ENCODE results near the gene ERBB4.
"Not testable (repeated sequence)": the region's sequence is repeated elsewhere in the genome, so short reads cannot be mapped to it uniquely, and the experiment has no call there.

Gene ERBB4

GRCh38 chr2:211755187-211755586 lies 783.4 kb downstream of the ERBB4 start:
- no peak for DNase-seq (ENCODE audit: low read depth, low spot score)

GRCh38 chr2:211751848-211752247 lies 786.8 kb downstream of the ERBB4 start:
- no peak for DNase-seq (ENCODE audit: low read depth, low spot score)

More at GRCh38 chr2:211755187-211755586, 783.4 kb downstream of the ERBB4 start:
- no peak overlapping the region for H3K4me3 ChIP-seq (ENCODE audit: low read length)

GRCh38 chr2:211748339-211748738 lies 790.3 kb downstream of the ERBB4 start:
- no peak for DNase-seq (ENCODE audit: low read depth, low spot score)
- H3K4me3 ChIP-seq (ENCODE audit: low read length): no peak overlapping the region

More at GRCh38 chr2:211751848-211752247, 786.8 kb downstream of the ERBB4 start:
- H3K4me3 ChIP-seq (ENCODE audit: low read length): no peak overlapping the region

GRCh38 chr2:211745295-211746097 lies 793.1 kb downstream of the ERBB4 start:
- peak; percentile 31 for DNase-seq (ENCODE audit: low read depth, low spot score)
- no peak overlapping the region for H3K4me3 ChIP-seq (ENCODE audit: low read length)

GRCh38 chr2:211744379-211744778 lies 794.2 kb downstream of the ERBB4 start:
- H3K4me3 ChIP-seq (ENCODE audit: low read length): no peak overlapping the region
- no peak for DNase-seq (ENCODE audit: low read depth, low spot score)

- H3K4me3 ChIP-seq (ENCODE audit: low read length): no peak overlapping the region
- no peak for DNase-seq (ENCODE audit: low read depth, low spot score)
Measured at GRCh38 chr2:211741966-211742365, 796.6 kb downstream of the ERBB4 start.

GRCh38 chr2:211737282-211737681 lies 801.3 kb downstream of the ERBB4 start:
- H3K4me3 ChIP-seq (ENCODE audit: low read length): no peak overlapping the region
- DNase-seq (ENCODE audit: low read depth, low spot score): no peak

GRCh38 chr2:211730215-211730614 lies 808.4 kb downstream of the ERBB4 start:
- no peak for DNase-seq (ENCODE audit: low read depth, low spot score)

GRCh38 chr2:211729433-211729832 lies 809.2 kb downstream of the ERBB4 start:
- no peak for DNase-seq (ENCODE audit: low read depth, low spot score)
- no peak overlapping the region for H3K4me3 ChIP-seq (ENCODE audit: low read length)

More at GRCh38 chr2:211730215-211730614, 808.4 kb downstream of the ERBB4 start:
- H3K4me3 ChIP-seq (ENCODE audit: low read length): no peak overlapping the region

GRCh38 chr2:211724933-211725332 lies 813.7 kb downstream of the ERBB4 start:
- H3K4me3 ChIP-seq (ENCODE audit: low read length): no peak overlapping the region
- DNase-seq (ENCODE audit: low read depth, low spot score): no peak

GRCh38 chr2:211723398-211723797 lies 815.2 kb downstream of the ERBB4 start:
- H3K4me3 ChIP-seq (ENCODE audit: low read length): no peak overlapping the region
- DNase-seq (ENCODE audit: low read depth, low spot score): no peak

GRCh38 chr2:211722928-211723327 lies 815.7 kb downstream of the ERBB4 start:
- no peak for DNase-seq (ENCODE audit: low read depth, low spot score)
- H3K4me3 ChIP-seq (ENCODE audit: low read length): no peak overlapping the region

- not testable (repeated sequence) for DNase-seq (ENCODE audit: low read depth, low spot score); H3K4me3 ChIP-seq (ENCODE audit: low read length)
Measured at GRCh38 chr2:211721874-211722273, 816.7 kb downstream of the ERBB4 start.

- DNase-seq (ENCODE audit: low read depth, low spot score): peak; percentile 7
- no peak overlapping the region for H3K4me3 ChIP-seq (ENCODE audit: low read length)
Measured at GRCh38 chr2:211709389-211709788, 829.2 kb downstream of the ERBB4 start.

GRCh38 chr2:211692689-211693088 lies 845.9 kb downstream of the ERBB4 start:
- no peak overlapping the region for H3K4me3 ChIP-seq (ENCODE audit: low read length)
- no peak for DNase-seq (ENCODE audit: low read depth, low spot score)

- H3K4me3 ChIP-seq (ENCODE audit: low read length): no peak overlapping the region
- DNase-seq (ENCODE audit: low read depth, low spot score): no peak
Measured at GRCh38 chr2:211690736-211691135, 847.9 kb downstream of the ERBB4 start.

GRCh38 chr2:211688196-211688595 lies 850.4 kb downstream of the ERBB4 start:
- DNase-seq (ENCODE audit: low read depth, low spot score): no peak
- no peak overlapping the region for H3K4me3 ChIP-seq (ENCODE audit: low read length)

- no peak for DNase-seq (ENCODE audit: low read depth, low spot score)
- H3K4me3 ChIP-seq (ENCODE audit: low read length): no peak overlapping the region
Measured at GRCh38 chr2:211674715-211675114, 863.9 kb downstream of the ERBB4 start.

- H3K4me3 ChIP-seq (ENCODE audit: low read length): no peak overlapping the region
Measured at GRCh38 chr2:211673133-211673905, 865.3 kb downstream of the ERBB4 start.

GRCh38 chr2:211671977-211672376 lies 866.6 kb downstream of the ERBB4 start:
- no peak overlapping the region for H3K4me3 ChIP-seq (ENCODE audit: low read length)
- DNase-seq (ENCODE audit: low read depth, low spot score): no peak

More at GRCh38 chr2:211673133-211673905, 865.3 kb downstream of the ERBB4 start:
- no peak for DNase-seq (ENCODE audit: low read depth, low spot score)

All from Jurkat, Clone E6-1 (cell line).